SIG-M5 (cell line): ENCODE results near the gene HARBI1.
"Not testable (repeated sequence)": the region's sequence is repeated elsewhere in the genome, so short reads cannot be mapped to it uniquely, and the experiment has no call there.

ENCODE experiments used
- DNase-seq: peaks from one replicate; lab custom pipeline; 2025; lab: John Stamatoyannopoulos, UW

Gene HARBI1

DNA sequence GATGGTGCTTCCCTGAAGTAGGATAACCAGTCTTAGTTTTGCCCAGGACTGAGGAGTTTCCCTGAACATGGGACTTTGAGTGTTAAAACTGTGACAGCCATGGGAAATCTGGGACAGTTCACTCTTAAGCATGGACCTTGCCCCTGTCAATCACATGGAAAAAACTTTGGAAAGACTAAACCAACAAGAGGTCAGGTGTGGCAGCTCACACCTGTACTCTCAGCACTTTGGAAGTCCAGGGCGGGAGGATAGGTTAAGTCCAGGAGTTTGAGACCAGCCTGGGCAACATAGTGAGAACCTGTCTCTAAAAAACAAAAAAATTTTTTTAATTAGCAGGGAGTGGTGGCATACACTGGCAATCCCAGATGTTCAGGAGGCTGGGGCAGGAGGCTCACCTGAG is 19.9 kb downstream of the HARBI1 start:
- no peak for DNase-seq

- no peak for DNase-seq
Measured at GRCh38 chr11:46594785-46595184, 22.2 kb downstream of the HARBI1 start.

GRCh38 chr11:46594374-46594700 is 22.7 kb downstream of the HARBI1 start:
- DNase-seq, result no peak

DNA sequence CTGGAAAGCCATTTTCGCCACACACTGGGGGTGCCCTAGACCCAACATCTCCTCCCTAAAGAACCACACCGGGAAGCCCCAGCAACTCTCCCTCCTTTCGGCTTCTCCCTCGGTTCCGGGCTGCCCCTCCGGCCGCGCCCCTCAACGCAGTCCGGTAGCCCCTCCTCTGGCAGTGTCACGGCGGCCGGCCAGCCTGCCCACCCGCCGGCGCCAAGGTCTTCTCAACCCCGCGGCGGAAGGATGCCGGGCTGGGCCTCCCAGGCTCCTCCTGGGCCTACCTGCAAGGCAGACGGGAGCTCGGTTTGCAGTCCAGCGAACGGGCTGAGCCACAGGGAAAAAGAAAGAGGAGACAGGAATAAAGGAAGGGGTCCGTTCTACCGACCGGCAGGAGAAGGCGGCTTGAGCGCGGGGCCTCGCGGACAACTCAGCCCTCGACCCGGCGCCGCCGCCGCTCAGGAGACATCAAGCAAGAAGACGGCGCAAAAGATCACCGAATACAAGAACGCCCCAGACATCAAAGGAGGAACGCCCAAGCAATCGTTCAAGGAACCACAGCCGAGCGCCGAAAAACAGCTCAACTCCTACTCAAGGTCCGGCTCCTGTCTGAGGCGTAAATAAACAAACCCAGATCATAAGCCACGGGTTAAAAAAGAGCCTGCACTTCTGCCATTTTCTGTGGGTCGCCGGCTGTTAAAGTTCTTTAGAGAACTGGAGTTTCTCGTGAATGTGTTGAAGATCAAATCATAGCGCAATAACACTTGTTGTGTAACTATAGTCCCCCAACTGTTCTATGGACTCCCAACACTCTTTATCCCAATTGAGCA is 23.3 kb downstream of the HARBI1 start, which contains the start of gene AMBRA1:
Gene AMBRA1 (minus strand): TSS at position 474 of the 824 bp plus-strand sequence. CDS start 45,643 bp downstream, outside the sequence.
- DNase-seq, result peak; percentile 53

DNA sequence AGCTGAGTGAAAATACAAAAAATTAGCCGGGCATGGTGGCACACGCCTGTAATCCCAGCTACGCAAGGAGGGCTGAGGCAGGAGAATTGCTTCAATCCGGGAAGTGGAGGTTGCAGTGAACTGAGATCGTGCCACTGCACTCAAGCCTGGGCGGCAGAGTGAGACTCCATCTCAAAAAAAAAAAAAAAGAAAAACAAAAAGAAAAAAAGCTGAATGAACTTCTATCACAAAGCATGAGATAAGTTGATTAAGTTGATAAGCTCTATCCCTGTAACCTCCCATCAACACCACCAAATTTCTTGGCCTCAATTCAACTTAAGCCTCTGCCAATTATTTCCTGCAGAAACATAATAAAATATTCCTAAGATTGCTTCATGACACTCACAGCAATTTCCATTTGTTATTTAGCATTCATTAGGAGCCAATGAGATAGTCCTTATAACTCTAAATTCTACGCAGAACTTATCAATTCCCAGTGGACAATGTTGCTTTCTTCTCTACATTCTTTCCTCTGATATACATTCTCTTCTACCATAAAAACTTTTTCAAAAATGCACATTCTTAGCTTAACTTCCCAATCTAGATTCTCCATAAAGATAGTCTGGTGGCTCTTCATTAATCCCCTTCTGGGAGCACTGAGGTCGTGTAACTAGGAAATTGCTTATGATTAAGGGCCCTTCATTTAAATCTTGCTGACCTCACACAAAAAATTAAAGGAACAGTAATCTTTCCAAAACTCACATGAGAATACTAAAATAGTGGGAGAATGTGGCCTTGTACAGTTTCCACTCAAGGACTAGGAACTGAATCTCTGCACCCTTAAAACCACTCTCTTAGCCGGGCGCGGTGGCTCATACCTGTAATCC is 26.1 kb downstream of the HARBI1 start:
- no peak for DNase-seq

DNA sequence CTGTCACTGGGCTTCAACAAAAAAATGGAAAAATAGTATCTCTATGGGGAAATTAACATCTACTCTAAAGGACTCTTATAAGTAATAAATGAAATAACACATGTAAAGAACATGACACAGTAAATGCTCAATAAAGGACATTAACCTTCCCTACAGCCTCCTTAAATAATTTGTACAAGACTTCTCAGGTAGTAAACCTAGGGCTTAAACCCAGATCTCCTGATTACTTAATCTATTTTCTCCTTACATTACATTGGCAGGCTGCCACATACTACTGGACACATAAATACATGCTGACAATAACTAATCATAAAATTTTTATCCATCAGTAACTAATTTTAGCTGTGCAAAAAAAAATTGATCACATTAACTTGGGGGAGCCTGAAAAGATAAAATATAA is 28.1 kb downstream of the HARBI1 start:
- no peak for DNase-seq

GRCh38 chr11:46588131-46588530 is 28.9 kb downstream of the HARBI1 start:
- no peak for DNase-seq

GRCh38 chr11:46583513-46583912 is 33.5 kb downstream of the HARBI1 start:
- DNase-seq, result not testable (repeated sequence)

DNA sequence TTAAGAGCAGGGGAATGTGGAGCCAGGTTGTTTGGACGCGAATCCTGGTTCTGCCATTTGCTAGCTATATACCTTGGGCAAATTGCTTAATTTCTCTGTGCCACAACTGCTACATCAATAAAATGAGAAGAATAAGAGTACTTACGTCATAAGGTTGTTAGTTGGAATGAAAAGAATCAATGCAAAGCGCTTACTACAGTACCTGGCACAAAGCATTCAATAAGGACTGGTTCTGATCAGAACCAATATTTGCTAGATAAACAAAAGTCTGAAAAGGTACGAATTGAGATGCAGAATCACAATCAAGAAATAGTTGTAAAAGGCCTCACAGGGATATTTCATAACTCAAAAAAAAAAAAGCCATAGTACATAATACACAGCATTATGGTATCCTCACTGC is 34.4 kb downstream of the HARBI1 start:
- DNase-seq, result no peak

DNA sequence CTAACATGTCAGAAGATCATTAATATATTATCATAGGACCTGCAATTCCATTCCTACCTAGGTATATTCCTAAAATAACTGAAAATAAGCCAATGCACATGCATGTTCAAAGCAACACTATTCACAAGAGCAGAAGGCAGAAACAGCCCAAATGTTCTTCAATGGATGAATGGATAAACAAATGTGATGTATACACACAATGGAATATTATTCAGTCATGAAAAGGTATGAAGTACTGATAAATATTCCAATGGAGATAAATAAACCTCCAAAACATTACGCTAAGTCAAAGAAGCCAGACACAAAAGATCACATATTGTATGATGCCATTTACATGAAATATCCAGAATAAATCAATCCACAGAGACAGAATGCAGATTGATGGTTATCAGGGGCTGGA is 40.0 kb downstream of the HARBI1 start:
- no peak for DNase-seq

GRCh38 chr11:46574656-46575055 is 42.4 kb downstream of the HARBI1 start:
- no peak for DNase-seq

GRCh38 chr11:46570790-46571398 is 46.1 kb downstream of the HARBI1 start:
- DNase-seq, result no peak

- DNase-seq, result no peak
Measured at GRCh38 chr11:46565232-46565840, 51.7 kb downstream of the HARBI1 start.

DNA sequence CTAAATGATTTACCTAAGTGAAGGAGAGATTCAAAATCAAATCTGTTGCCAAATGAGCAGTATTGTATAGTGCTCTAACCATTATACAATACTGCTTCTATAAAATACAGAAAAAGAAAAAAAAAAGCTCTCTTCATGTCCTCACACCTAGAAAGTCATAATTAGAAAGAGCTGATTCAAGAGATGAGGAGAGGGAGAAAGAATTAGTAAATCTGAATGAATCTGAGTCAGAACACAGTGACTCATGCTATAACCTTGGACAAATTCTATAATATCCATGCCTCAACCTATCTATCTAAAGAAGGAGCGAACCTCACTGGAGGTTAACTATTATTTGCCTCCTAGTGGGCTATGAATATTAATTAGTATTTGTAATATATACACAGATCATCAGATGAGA is 52.6 kb downstream of the HARBI1 start:
- DNase-seq, result no peak

GRCh38 chr11:46562527-46562926 is 54.5 kb downstream of the HARBI1 start:
- no peak for DNase-seq

- DNase-seq, result no peak
Measured at GRCh38 chr11:46560300-46560991, 56.6 kb downstream of the HARBI1 start.

GRCh38 chr11:46559815-46560214 is 57.2 kb downstream of the HARBI1 start:
- no peak for DNase-seq

- no peak for DNase-seq
Measured at GRCh38 chr11:46557684-46558151, 59.3 kb downstream of the HARBI1 start.

GRCh38 chr11:46555267-46556054 is 61.6 kb downstream of the HARBI1 start:
- no peak for DNase-seq
